Iris pigment epithelial cell (primary cell): ENCODE results near the gene F2RL1.
A peak's percentile ranks its signal among the peaks of the same experiment; 100 is the strongest.
"Not testable (repeated sequence)": the region's sequence is repeated elsewhere in the genome, so short reads cannot be mapped to it uniquely, and the experiment has no call there.

ENCODE experiments used
- DNase-seq: peaks from one replicate; pipeline ENCODE4 v3.0.0-alpha.2; 2011; ENCODE audit warnings: low read depth

F2RL1 gene

DNA sequence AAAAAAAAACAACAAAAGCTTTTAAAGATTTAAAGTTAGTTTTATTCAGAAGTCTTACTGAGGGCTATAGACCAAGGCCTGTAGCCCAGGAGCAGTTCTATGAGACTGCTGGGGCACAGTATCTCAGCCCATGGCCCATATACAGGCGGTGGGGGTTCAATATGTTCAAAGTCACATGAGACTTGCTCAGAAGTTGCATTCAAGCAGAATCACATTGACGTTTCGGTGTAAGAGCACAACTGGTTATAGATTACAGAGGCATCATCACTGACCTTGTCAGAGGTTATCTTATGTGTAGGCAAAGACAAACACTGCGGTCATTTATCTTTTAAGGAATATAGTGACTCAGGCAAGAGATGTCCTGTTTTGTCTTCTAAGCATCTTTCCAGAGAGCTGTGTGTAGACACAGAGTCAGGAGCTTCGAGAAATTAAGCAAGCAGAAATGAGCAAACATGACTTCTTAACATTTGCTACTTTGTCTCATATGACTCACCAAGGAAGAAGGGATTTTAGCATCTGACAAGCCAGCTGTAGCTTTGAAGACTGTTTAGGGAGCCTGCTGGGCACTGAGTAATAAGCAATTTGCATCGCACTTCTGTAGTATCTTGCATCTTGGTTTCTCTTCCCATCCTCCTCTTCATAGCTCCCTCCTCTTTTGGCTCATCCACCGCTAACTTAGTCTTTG is 12.9 kb upstream of the F2RL1 start:
- peak; percentile 100 for DNase-seq

DNA sequence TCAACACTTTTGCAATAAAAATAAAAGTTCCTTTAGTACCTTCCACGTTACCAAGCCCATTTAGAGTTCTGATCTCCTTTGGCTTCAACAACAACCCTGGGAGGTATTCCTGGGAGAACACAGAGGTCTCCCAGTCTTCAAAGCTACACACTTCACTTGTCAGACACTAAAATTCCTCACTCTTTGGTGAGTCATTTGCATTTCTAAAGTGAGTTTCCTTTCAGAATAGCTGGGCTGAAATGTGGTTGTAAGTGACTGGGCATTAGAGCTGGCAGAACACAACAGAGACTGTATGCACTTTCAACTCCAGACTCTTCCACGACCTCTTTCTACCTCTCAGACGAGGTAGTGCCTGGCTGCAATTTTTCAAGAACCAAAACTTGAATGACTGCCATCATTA is 11.5 kb upstream of the F2RL1 start:
- DNase-seq: peak; percentile 92

DNA sequence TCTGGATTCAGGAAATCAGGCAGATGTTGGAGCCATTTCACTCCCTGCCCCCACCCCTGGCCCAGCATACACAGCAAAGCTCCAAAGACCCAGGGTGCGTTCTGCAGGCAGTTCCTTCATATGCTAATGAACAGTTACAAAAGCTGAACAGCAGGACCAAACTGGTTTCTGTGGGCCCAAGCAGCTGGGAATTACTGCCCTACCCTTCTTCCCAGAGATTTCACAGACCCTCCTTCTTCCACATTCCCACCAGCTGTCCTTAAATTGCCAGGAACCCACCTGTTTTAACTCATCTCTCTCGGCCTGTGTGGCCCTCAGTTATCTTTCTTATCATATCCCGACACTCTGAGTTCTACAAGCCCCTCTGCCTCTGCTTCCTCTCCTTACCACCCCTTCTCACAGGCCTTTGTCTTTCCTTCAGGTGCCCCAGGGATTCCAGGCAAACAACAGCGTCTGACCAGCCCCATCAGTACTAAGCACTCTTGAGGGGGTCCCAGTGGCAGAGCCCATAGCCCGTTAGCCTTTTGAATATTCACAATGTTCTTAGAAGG is 10.6 kb upstream of the F2RL1 start:
- no peak for DNase-seq

DNA sequence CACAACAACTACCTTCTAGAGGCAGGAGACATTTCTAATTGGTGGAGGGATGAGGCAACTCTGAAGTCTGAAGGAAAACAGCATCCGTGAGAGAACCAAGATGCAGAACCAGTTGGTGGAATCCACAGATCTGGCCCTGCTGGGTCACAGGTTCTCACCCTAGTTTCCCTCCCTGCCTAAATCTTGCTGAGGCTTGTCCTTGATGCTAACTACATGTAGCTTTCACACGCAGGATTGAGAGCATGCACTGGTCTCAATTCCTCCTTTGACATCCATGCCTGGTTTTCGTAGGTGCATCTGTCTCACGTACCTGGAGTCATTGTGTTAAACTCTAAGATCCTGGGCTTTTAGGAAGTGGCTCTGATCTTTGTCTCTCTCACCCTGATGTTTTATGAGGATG is 9.7 kb upstream of the F2RL1 start:
- DNase-seq: no peak

DNA sequence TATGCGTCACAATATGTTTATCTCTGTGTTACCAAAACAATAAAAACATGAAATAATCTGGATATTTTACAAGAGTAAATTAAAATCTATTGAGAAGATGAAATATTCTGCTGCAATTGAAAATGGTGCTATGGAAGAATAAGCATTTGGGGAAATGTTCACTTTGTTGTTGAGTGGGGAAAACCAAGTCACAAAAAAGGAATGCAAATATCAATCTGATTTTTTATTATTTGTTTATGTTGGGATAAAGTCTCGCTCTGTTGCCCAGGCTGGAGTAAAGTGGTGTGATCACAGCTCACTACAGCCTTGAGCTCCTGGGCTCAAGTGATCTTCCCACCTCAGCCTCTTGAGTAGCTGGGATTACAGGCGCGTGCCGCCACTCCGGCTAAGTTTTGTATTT is 8.6 kb upstream of the F2RL1 start:
- no peak for DNase-seq

DNA sequence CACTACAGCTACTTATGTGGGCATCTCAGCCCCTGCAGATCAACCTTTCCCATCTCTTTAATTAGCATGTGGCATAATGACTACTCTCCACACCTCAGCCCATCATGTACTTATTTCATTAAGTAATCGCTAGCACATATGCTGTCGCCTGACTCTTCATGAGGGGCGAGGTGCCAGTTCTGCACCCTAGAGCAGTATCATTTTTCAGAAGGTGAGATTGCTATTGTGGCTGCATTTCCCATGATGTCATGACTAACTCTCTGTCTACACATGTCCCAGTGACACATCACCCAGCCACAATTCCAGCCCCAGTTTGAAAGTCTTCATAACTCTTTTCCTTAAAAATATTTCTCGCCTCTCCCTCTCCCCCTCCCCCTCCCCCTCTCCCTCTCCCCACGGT is 7.6 kb upstream of the F2RL1 start:
- DNase-seq: peak; percentile 59

DNA sequence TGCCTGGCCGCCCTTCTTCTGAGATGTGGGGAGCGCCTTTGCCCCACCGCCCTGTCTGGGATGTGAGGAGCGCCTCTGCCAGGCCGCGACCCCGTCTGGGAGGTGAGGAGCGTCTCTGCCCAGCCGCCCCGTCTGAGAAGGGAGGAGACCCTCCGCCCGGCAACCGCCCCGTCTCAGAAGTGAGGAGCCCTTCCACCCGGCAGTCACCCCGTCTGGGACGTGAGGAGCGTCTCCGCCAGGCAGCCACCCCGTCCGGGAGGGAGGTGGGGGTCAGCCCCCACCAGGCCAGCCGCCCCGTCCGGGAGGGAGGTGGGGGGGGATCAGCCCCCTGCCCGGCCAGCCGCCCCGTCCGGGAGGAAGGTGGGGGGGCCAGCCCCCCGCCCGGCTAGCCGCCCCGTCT is 6.6 kb upstream of the F2RL1 start:
- DNase-seq: not testable (repeated sequence)

DNA sequence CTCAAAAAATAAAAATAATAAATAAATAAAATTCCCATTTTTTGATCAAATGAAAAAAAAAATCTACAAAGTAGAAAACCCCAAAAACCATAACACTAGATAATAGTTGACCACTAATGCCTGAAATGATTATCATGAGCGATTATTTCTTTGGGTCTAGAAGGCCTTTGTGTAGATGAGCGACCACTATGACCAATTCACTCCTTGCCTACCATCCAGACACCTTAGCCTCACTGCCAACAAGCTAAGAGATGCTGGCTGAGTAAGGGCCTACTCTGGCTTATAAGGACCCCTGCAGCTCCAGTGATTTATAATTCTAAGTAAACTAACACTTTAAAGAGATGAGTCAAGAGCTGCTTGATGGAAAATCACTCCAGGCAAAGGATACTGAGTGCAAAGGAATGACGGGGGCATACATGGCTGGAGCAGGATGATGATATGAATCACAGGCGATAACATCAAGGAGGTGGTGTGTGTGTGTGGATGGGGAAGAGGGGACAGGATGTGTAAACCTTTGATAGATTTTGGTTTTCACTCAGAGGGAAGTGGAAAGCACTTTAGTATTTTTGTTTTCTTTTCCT is 4.8 kb upstream of the F2RL1 start:
- DNase-seq: peak; percentile 90

DNA sequence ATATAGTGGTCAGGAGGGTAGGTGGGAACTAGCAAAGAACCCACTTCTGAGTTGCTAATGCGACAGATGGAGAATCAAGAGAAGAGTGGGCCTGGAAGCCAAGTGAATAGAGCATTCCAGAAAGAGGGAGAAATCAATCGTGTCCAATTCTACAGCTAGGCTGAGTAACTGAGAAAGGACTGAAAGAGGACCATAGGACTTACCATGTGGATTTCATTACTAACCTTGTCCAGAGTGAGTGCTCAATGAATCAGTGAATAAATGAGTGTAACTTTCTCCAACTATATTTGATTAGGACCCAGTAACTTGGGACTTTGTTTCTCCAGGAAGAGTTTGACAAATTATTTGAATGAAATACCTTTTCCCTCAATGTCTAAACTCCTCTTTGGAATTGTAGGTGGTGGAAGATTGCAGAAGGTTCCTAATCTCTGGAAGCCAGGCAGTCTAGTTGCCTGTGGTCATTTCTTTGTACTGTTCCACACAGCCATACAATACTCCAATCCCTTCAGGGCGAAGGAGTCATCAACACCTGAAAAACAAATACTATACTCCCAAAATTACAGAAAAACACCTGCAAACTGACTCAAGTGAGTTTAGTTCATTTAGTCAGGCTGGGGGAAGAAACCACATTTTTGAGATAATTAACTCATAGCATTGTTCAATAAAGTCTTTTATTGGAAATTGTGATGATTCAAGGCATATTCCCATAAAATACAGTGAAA is 2.6 kb upstream of the F2RL1 start:
- no peak for DNase-seq

DNA sequence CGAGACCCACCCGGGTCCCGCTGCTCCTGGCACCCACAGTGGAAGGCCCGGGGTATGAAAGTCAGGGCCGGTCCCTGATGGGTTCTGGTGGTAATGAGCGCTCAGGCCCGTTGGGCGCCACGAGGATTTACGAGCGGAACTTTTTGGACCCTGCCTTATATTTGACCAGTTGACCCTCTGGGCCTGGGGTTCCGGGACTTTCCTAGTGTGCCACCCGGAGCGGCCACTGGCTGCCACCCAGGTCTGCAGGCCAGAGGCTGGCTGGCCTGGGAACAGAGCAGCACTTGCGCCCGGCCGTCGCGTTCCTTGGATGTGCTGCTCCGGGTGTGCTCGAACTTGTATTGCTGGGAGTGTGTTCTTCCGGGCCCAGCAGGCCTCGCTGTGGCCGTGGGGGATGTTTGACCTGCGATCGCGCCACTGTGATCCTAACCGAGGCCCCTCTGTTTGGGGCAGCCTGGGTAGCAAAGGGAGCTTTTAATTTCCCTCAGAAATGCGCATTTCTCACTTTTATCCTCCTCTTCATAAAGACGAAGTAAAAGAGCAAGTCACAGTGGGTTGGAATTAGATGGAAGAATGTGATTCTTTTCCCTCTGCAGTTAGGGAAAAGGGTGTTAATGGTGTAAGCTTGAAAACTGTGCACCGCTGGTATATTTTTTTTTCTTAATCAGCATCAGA is 1.2 kb downstream of the F2RL1 start:
- DNase-seq: no peak

DNA sequence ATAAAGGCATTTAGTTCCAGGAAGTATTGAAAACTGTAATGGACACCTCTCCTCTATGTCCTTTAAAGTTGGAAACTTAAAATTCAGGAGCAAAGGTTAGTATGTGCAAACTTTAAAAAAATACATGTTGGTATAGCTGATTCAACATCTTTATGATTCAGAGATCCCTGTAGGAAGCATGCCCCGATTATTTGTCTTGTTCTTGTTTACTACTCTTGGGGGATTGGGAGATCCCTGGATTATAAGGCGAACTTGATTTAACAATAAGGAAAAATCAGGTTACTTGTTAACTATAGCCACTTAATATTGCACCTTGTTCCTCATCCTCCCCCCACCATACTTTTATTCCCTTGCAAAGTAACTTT is 1.7 kb downstream of the F2RL1 start:
- DNase-seq: no peak

DNA sequence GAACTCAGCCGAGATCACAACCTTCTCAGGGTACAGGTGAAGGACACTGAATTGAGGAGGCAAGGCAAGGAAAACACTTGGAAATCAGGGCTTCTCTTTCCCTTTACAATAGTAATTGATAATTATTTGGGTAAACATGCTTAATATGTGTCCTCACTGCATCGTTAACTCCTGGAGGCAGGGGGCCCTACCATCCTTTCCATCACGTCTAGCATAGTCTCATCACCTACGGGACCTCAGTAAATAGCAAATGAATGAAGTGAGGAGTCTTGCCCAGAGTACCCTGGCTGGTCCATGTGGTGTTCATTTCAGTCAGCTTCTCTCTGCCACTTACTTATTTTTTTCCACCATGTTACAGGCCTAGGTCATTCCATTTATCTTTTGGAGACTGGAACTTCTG is 2.3 kb downstream of the F2RL1 start:
- no peak for DNase-seq

DNA sequence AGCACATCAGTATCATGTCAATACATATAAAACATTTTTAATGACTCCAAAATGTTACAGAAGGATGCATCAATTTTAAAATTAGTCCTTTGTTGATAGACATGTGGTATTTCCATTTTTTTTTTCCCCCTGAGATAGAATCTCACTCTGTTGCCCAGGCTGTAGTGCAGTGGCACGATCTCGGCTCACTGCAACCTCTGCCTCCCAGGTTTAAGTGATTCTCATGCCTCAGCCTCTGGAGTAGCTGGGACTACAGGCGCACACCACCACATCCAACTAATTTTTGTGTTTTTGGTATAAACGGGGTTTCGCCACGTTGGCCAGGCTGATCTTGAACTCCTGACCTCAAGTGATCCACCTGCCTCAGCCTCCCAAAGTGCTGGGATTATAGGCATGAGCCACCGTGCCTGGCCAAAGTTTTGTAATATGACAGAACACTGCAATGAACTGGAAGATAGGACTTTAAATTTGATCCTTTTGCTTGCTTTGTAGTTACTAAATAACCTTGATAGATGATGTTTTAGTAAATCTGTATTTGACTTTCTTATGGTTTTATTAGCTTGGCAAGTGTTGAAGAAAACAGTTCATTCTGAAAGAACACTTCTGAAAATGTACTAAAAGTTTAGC is 3.4 kb downstream of the F2RL1 start:
- DNase-seq: not testable (repeated sequence)

DNA sequence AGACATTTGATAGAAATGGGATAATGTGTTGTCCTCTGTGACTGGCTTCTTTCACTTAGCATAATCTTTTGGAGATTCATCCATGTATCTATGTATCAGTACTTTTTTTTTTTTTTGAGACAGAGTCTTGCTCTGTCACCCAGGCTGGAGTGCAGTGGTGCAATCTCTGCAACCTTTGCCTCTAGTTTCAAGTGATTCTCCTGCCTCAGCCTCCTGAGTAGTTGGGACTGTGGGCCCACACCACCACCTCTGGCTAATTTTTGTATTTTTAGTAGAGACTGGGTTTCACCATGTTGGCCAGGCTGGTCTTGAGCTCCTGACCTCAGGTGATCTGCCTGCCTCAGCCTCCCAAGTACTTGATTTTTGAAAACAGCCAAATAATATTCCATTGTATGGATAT is 7.6 kb downstream of the F2RL1 start:
- DNase-seq: not testable (repeated sequence)

DNA sequence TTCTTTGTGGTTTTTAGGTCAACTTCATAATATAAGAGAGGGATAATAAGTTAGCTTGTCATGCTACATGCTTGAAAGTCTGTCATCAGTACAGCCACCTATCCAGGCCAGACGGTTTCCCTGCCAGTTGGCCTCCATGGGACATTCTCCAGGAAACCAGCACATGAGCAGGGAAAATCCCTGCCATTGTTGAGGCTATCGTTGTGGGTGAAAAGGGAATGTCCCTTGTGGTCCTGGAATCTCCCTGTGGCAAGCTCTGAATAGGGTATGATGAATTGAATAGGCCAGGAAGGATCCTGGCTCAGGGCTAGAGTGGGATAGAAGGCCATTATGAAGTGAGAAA is 12.3 kb downstream of the F2RL1 start:
- peak; percentile 73 for DNase-seq

DNA sequence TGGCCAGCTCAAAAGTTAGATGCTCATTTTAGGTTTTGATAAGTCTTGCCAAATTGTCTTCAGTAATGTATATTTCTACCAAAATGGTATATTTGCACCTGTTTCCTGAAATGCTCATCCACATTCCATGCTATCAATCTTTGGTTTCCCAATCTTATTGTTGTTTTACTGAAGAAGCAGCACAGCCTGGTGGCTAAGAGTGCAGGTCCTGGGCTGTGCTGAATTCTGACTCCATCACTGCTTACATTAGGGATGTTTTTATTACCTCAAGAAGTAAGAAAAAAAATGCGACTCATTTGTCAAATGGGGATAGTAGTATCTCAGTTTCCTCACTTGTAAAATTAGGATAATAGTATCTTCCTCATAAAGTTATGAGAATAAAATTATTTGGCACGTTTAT is 17.4 kb downstream of the F2RL1 start:
- DNase-seq: peak; percentile 44

DNA sequence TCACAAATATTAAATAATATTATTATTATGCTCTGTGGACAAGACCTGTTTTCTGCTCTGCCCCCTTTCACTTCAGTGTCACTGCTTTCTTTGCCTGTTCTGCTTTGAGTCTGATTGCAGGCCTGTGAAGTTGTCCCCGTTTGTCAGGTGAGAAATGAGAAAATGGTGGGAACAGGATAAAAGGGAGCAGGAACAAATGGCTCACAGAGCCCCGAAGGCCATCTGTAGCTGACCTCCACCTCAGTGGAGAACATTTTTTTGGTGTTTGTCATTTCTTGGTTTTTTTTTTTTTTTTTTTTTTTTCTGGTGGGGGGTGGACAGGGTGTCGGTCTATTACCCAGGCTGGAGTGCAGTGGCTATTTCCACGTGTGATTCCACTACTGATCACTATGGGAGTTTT is 17.8 kb downstream of the F2RL1 start:
- no peak for DNase-seq

DNA sequence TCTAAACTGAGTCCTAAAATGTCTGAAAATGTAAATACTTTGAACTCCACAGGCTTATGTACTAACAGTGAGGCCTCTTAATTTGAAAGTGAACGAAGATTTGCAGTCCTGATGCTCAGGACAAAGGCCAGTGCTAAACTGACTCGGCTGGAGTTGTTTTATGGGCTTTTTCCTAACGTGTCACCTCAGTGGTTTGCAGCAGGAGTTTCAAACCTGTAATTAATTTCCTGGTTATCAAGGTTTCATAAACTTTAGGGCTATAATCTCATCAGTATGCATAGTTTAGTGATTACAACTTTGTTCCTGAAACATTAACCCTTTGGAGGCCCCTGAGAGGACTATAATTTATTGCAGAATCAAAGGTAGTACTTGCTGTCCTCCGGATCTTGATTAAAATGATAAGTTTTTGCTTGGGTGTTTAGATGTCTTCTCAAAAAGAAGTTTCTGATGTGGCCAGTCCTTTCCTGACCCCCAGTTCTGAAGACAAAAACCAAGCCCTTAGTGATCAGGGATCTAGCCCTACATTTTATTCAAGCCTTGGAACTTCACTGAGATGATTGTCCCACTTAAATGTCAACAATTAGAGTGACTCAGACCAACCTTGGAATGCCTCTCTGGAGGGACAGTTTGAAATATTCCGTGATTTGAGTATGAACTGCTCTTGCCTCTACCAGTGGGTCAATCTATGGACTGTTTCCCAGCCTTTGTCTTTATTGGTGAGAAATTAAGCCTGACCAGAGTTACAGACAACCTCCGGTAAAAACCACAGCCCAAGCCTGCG is 19.8 kb downstream of the F2RL1 start:
- peak; percentile 68 for DNase-seq

DNA sequence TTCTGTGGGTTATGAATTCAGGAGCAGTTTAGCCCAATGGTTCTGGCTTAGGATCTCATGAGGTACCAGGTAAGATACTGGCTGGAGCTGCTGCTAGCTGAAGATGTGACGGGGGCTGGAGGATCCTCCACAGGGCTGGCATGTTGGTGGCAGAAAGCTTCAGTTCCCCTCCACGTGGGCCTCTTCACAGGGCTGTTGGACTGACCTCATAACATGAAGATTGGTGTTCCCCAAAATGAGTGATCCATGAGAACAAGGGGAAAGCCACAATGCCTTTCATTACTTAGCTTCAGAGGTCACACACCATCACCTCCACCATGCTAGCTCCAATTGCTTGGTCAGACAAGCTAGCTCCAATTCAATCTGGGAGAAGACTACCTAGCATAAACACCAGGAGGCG is 22.5 kb downstream of the F2RL1 start:
- no peak for DNase-seq

DNA sequence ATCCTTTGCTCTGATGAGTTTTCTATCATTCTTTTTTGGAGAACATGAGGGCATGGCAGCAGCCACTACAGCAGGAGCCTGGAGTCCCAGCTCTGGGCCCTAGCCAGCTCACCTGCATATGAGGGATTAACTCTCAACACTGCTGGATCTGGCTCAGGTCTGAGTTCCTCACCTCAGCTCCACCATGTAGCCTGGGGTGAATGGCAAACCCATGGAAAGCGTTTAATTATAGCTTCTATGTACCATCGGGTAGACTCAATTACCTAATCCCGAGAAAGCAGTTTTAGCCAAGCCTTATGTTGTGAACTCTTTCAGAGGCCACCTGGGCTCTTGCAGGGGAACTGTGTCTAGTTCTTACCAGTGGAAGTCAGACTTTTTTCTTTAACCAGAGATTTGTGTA is 27.1 kb downstream of the F2RL1 start:
- no peak for DNase-seq

DNA sequence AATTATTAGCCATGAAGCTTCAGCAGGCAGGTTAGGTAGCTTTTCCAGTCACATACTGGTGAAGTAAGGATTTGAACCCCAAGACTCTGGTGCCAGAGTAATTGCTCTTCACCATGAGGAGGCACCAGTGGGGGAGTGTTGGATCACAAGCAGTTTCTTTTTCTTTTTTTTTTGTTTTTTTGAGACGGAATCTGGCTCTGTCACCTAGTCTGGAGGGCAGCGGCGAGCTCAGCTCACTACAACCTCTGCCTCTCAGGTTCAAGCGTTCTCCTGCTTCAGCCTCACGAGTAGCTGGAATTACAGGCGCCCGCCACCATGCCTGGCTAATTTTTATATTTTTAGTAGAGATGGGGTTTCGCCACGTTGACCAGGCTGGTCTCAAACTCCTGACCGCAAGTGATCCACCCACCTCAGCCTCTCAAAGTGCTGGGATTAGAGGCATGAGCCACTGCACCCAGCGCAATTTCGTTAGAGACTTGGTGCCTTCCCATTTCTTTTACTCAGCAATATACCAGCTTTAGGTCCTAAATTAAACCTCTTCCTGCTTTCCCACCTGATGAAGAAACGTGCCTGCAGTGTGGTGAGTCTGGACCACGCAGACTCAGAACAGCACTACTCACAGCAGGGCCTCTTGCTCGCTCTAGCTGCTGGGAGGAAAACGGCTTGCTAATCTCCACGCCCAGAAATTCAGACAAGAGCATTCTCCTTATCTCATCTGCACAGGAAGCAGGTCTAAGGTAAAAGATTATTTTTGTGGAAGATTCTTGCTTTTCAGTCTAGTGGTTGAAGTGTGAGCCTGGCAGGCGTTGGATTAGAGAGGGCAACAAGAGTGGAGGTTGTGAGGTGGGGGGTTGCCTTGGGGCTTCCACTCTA is 30.8 kb downstream of the F2RL1 start, which contains the start of gene S100Z:
TSS of gene S100Z (plus strand) at position 596 of the 873 bp plus-strand sequence. CDS start 25,346 bp downstream, outside the sequence.
- no peak for DNase-seq
